OCI-LY3 (cell line): ENCODE data around the gene C6orf141.

ENCODE experiments used
- H2AFZ ChIP-seq: fragments of 200-600, 300-600 bp; shearing (Covaris generic); 2 replicates; pipeline ENCODE4 v1.6.0; 2014; ENCODE audit warnings: antibody characterized with exemption, low read depth, low read length
- H3K27ac ChIP-seq: fragments of 200-600, 300-600 bp; sonication (generic); 2 replicates; pipeline ENCODE4 v1.5.1; 2014; ENCODE audit warnings: mild to moderate bottlenecking, low read length, moderate library complexity, mixed read lengths
- H3K27me3 ChIP-seq: fragments of 200-600, 300-600 bp; sonication (generic); 2 replicates; pipeline ENCODE4 v1.6.1; 2014; ENCODE audit warnings: low read depth, low read length, mixed read lengths
- H3K36me3 ChIP-seq: fragments of 200-600, 300-600 bp; sonication (generic); replicated peaks from 2 replicates; pipeline ENCODE3; 2014; ENCODE audit warnings: low read depth, low read length, mixed read lengths
- H3K4me1 ChIP-seq: fragments of 300-600, 200-600 bp; sonication (generic); 2 replicates; pipeline ENCODE4 v1.6.1; 2014; ENCODE audit warnings: low read length, mixed read lengths
- H3K4me2 ChIP-seq: fragments of 200-600, 300-600 bp; sonication (generic); 2 replicates; pipeline ENCODE4 v1.6.1; 2014; ENCODE audit warnings: low read length, mixed read lengths
- H3K4me3 ChIP-seq: fragments of 300-600, 200-600 bp; sonication (generic); 2 replicates; pipeline ENCODE4 v1.5.1; 2014; ENCODE audit warnings: antibody characterized with exemption, mild to moderate bottlenecking, low read length, moderate library complexity
- H3K79me2 ChIP-seq: fragments of 300-600, 200-600 bp; shearing (Covaris generic); 2 replicates; pipeline ENCODE4 v1.6.1; 2014; ENCODE audit warnings: mild to moderate bottlenecking, low read length, mixed read lengths
- H3K9ac ChIP-seq: fragments of 300-600, 200-600 bp; shearing (Covaris generic); 2 replicates; pipeline ENCODE4 v1.6.0; 2014; ENCODE audit warnings: mild to moderate bottlenecking, low read length, moderate library complexity
- H3K9me3 ChIP-seq: fragments of 200-600, 300-600 bp; shearing (Covaris generic); 2 replicates; pipeline ENCODE4 v1.6.1; 2014; ENCODE audit warnings: low read length, mixed read lengths; ENCODE audit not compliant: insufficient read depth
- H4K20me1 ChIP-seq: fragments of 200-600, 300-600 bp; sonication (generic); 2 replicates; pipeline ENCODE4 v1.6.1; 2016; ENCODE audit warnings: low read length, mixed read lengths; ENCODE audit not compliant: insufficient read depth
- EZH2phosphoT487 ChIP-seq: fragments of 200-600 bp; shearing (Covaris generic); IDR thresholded peaks from 2 replicates; pipeline ENCODE4 v1.6.1; 2018; ENCODE audit warnings: antibody characterized with exemption, mixed run types, low read depth
- TF ChIP-seq, protein P1 (sequence below): fragments of 200-600, 300-600 bp; sonication (generic); IDR thresholded peaks from 2 replicates; pipeline ENCODE4 v1.5.1; 2014; ENCODE audit warnings: antibody characterized with exemption, low read length, low read depth

Gene C6orf141

DNA sequence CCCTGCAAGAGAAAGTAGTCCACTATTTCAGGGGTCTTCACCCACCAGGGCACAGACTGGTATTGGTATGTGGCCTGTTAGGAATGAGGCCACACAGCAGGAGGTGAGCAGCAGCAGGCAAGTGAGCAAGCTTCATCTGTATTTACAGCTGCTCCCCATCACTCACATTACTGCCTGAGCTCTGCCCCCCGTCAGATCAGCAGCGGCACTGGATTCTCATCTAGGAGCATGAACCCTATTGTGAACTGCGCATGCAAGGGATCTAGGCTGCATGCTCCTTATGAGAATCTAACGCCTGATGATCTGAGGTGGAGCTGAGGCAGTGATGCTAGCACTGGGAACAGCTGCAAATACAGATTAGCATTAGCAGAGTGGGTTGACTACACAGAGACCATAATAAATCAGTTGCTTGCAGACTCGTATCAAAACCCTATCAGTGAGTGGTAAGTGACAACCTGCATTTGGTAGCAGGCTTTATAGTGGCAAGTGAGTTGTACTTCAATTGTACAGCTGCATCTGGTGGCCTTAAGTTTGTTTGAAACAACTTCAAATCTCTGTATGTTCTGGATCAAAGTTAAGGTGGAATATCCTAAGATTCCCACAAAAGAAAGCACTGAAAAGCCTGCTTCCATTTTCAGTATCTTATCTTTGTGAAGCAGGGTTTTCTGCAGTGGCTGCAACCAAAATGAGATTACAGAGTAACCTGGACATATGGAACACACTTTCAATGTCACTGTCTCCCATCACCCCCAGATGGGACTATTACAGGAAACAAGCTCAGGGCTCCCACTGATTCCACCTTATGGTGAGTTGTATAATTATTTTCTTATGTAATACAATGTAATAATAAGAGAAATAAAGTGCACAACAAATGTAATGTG, 12.8 kb downstream of the C6orf141 start:
- H4K20me1 ChIP-seq: no peaks in the 10 kb centered on the region
- no peak overlapping the region for H2AFZ ChIP-seq
- no peaks in the 10 kb centered on the region for H3K36me3 ChIP-seq
- TF ChIP-seq, protein P1, sequence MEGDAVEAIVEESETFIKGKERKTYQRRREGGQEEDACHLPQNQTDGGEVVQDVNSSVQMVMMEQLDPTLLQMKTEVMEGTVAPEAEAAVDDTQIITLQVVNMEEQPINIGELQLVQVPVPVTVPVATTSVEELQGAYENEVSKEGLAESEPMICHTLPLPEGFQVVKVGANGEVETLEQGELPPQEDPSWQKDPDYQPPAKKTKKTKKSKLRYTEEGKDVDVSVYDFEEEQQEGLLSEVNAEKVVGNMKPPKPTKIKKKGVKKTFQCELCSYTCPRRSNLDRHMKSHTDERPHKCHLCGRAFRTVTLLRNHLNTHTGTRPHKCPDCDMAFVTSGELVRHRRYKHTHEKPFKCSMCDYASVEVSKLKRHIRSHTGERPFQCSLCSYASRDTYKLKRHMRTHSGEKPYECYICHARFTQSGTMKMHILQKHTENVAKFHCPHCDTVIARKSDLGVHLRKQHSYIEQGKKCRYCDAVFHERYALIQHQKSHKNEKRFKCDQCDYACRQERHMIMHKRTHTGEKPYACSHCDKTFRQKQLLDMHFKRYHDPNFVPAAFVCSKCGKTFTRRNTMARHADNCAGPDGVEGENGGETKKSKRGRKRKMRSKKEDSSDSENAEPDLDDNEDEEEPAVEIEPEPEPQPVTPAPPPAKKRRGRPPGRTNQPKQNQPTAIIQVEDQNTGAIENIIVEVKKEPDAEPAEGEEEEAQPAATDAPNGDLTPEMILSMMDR: no peak
- no peak for TF ChIP-seq EZH2phosphoT487
- no peaks in the 10 kb centered on the region for H3K27me3 ChIP-seq
- H3K9me3 ChIP-seq: no peaks in the 10 kb centered on the region
- H3K79me2 ChIP-seq: no peaks in the 10 kb centered on the region
- no peak overlapping the region for H3K9ac ChIP-seq
- H3K4me3 ChIP-seq: no peak overlapping the region
- no peak overlapping the region for H3K4me2 ChIP-seq
- no peaks in the 10 kb centered on the region for H3K4me1 ChIP-seq
- no peak overlapping the region for H3K27ac ChIP-seq

DNA sequence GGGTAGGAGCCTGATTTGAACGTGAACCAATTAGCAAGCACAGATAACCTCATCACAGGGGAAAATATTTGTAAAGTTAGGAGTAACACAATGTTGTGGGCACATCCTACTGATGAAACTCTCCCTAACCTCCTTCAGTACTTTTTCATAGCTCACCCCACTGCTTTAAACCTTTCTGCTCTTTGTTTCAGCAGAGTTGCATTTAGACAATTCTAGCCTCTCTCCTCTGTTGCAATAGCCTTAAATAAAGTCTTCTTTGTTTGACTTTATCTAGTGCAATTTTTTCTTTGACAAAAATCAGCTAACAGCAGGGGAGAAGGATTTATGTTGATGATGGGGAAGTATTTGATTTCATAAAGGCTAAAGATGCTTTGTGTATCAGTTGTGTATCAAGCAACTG, 14.1 kb downstream of the C6orf141 start:
- Histone ChIP-seq H4K20me1 (no peaks in the 10 kb centered on the region), H2AFZ (no peak overlapping the region), H3K4me1 (no peaks in the 10 kb centered on the region), H3K27ac (no peak overlapping the region), H3K4me3 (no peak overlapping the region), H3K79me2 (no peaks in the 10 kb centered on the region), H3K27me3 (no peaks in the 10 kb centered on the region), H3K9me3 (no peaks in the 10 kb centered on the region), H3K4me2 (no peak overlapping the region), H3K9ac (no peak overlapping the region), H3K36me3 (no peaks in the 10 kb centered on the region)
- TF ChIP-seq, protein P1: no peak
- TF ChIP-seq EZH2phosphoT487: no peak

DNA sequence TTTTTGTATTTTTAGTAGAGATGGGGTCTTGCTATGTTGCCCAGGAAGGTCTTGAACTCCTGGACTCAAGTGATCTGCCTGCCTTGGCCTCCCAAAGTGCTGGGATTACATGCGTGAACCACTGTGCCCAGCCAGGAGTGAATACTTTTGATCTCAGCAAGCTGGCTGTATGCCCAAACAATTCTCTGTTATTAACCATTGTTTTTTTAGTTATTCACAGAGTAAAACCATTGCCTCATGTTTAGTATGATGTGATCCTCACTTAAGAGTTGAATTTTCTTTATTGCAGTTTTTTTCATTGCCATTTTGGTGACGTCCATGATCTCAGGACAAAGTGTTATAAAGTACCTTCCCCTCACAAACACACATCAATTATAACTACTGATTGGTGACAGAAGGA, 14.8 kb downstream of the C6orf141 start:
- H3K4me2 ChIP-seq: no peak overlapping the region
- no peaks in the 10 kb centered on the region for H3K4me1 ChIP-seq
- H4K20me1 ChIP-seq: no peaks in the 10 kb centered on the region
- H3K27ac ChIP-seq: no peak overlapping the region
- no peaks in the 10 kb centered on the region for H3K36me3 ChIP-seq
- H3K79me2 ChIP-seq: no peaks in the 10 kb centered on the region
- H3K27me3 ChIP-seq: no peaks in the 10 kb centered on the region
- H3K9ac ChIP-seq: no peak overlapping the region
- no peak for TF ChIP-seq EZH2phosphoT487
- no peak overlapping the region for H2AFZ ChIP-seq
- no peak overlapping the region for H3K4me3 ChIP-seq
- no peaks in the 10 kb centered on the region for H3K9me3 ChIP-seq

DNA sequence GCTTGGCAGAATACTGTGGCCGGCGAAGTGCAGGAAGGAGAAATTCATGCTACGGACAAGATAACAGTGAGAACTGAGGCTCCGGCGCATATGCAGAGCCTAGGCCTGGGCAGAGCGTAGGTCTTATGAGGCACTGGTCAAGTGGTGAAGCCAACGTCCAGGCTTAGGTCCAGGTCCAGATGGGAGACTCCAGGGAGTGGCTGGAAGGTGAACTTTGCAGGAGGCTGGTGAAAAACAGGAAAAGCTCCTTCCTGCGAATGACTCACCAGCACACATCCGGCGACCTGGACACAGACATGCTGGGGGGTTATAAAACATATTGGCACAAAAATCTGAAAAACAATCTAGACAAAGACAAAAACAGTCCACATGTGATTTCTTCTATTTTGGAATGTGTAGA, 15.4 kb downstream of the C6orf141 start:
- no peak overlapping the region for H3K4me2 ChIP-seq
- H2AFZ ChIP-seq: no peak overlapping the region
- TF ChIP-seq EZH2phosphoT487: no peak
- no peak overlapping the region for H3K4me3 ChIP-seq
- no peaks in the 10 kb centered on the region for H3K36me3 ChIP-seq
- H3K9ac ChIP-seq: no peak overlapping the region
- no peaks in the 10 kb centered on the region for H3K9me3 ChIP-seq
- no peaks in the 10 kb centered on the region for H3K4me1 ChIP-seq
- H3K27ac ChIP-seq: no peak overlapping the region
- no peaks in the 10 kb centered on the region for H3K27me3 ChIP-seq
- H4K20me1 ChIP-seq: no peaks in the 10 kb centered on the region
- no peaks in the 10 kb centered on the region for H3K79me2 ChIP-seq

DNA sequence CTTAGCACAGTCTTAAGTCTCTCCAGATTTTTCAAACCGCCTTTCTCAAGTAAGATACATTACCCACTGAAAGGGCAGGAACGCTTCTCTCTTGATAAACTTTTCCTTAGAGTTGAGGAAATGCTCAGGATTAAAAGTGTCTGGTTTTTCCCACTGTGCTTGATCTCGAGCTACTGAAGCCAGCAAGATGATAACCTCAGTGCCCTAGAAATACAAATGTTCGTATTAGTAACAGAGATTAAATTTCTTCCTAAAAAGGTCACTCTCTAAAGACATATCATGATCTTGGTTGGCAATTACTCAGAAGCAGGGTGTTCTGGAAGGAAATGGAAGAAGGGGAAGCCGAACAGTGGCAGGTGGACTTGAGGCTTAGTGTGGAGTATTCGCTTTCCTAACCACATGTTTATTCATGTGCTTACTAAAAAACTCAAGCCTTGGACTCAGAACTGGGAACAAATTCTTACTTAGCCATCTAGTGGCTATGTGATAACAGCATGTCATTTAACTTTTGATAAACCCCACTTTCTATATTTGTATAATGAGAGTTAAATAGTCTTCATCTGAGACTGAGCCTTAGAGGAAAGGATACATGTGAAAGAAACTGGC, 20.1 kb downstream of the C6orf141 start:
- Histone ChIP-seq H3K36me3 (no peaks in the 10 kb centered on the region), H3K4me1 (no peaks in the 10 kb centered on the region), H3K9me3 (no peaks in the 10 kb centered on the region), H3K4me3 (no peak overlapping the region), H3K4me2 (no peak overlapping the region), H4K20me1 (no peaks in the 10 kb centered on the region), H2AFZ (0 out of 2 replicates have a peak overlapping the region, but pooled peaks have one; percentile 27), H3K27me3 (no peaks in the 10 kb centered on the region), H3K9ac (no peak overlapping the region), H3K27ac (no peak overlapping the region), H3K79me2 (no peaks in the 10 kb centered on the region)
- no peak for TF ChIP-seq EZH2phosphoT487
- TF ChIP-seq, protein P1: no peak; the same call in 1 of the 2 replicates
